ENCODE results near the gene PPARGC1A. TPM values are rescaled to one million over a fixed set of nuclear protein-coding genes. Genes with fewer than 3 reads are reported as not detected.

Gene PPARGC1A
- total RNA-seq, 3 donors from 2014 or later (not counting 1 experiment from before 2014, with no cell fraction given) = not detected

DNA sequence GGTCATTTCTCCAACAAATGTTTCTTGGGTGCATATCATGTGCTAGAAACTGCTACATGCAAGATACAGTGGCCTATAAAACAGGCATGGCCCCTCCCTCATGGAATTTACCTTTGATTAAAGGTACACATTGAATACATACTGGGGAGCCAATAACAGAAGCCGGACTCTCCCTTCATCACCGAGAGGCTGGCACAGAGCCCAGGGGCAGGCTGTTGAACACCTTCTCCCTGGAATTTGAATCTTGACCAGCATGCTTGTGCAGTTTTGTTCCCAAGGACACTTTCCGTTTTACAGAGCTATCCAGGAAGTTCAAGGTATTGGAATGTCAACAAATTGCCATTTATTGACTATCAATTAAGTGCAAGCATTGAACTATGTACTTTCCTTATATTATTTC lies 33.2 kb downstream of the PPARGC1A start:
- ATAC-seq (no peak), DNase-seq (no peak)
- no peaks in the 10 kb centered on the region for H3K27me3 ChIP-seq (ENCODE audit: control insufficient read depth, insufficient read depth, low read length)
- no peaks in the 10 kb centered on the region for H3K4me1 ChIP-seq (ENCODE audit: control insufficient read depth, insufficient read depth, low read length)
- H3K9me3 Mint-ChIP-seq = peaks cover 3 to 12% of the 10 kb centered on the region in 2 donors
- TF ChIP-seq, protein P1, sequence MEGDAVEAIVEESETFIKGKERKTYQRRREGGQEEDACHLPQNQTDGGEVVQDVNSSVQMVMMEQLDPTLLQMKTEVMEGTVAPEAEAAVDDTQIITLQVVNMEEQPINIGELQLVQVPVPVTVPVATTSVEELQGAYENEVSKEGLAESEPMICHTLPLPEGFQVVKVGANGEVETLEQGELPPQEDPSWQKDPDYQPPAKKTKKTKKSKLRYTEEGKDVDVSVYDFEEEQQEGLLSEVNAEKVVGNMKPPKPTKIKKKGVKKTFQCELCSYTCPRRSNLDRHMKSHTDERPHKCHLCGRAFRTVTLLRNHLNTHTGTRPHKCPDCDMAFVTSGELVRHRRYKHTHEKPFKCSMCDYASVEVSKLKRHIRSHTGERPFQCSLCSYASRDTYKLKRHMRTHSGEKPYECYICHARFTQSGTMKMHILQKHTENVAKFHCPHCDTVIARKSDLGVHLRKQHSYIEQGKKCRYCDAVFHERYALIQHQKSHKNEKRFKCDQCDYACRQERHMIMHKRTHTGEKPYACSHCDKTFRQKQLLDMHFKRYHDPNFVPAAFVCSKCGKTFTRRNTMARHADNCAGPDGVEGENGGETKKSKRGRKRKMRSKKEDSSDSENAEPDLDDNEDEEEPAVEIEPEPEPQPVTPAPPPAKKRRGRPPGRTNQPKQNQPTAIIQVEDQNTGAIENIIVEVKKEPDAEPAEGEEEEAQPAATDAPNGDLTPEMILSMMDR (IDR thresholded peaks at IDR 0.05) = no peak
- WGBS (ENCODE audit: insufficient coverage) = 91% methylated on average over 3 of the region's 3 CpGs
- no peak overlapping the region for H3K27ac ChIP-seq (ENCODE audit: low read length)
- H3K27ac Mint-ChIP-seq = no peak overlapping the region
- no peaks in the 10 kb centered on the region for H3K4me1 Mint-ChIP-seq
- H3K36me3 ChIP-seq (ENCODE audit: control insufficient read depth, insufficient read depth, low read length) = no peaks in the 10 kb centered on the region
- H3K27me3 Mint-ChIP-seq (ENCODE audit: low read depth in 2 of 2) = no peaks in the 10 kb centered on the region
- no peak overlapping the region for H3K4me3 ChIP-seq (ENCODE audit: low read length)
- no peaks in the 10 kb centered on the region for H3K36me3 Mint-ChIP-seq
- H3K9me3 ChIP-seq (ENCODE audit: control insufficient read depth, insufficient read depth, low read length) = no peaks in the 10 kb centered on the region
- intact Hi-C loops (cut with micrococcal nuclease) = no loop called here
- H3K4me3 Mint-ChIP-seq = no peak overlapping the region

DNA sequence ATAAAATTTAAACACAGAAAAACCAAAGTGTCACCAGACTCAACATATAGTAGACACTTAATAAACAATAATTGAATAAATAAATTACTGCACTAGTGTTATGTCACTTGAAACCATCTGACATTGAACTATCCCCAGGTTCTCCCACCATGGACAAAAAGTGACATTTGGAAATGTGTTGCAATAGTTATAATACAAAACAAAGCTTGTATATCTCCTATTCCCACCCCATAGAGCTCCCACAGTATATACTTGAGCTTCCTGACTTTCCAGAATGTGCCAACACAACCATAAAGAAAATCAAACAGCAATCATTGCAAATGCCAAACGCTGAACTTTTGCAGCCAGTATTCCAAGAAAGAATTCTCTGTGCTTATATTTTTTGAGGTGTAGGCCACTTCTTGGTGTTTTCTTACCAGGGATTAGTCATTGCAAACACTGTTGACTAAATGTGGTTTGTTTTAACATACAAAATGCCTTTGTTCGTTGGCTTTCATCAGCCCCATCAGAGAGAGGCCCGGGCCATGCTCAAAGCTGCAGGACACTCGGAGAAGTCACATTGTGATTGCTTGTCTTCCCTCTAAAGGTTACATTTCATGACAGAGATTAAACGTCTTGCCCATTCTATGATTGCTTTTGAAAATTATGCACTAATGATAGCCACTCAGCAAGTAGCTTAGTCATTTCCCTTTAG lies 33.8 kb downstream of the PPARGC1A start:
- Mint-ChIP-seq H3K4me3 (no peak overlapping the region), H3K36me3 (no peaks in the 10 kb centered on the region), H3K9me3 (peaks cover 3 to 12% of the 10 kb centered on the region in 2 donors), H3K27me3 (ENCODE audit: low read depth in 2 of 2) (no peaks in the 10 kb centered on the region), H3K27ac (no peak overlapping the region), H3K4me1 (no peaks in the 10 kb centered on the region)
- ATAC-seq = no peak
- Histone ChIP-seq H3K9me3 (ENCODE audit: control insufficient read depth, insufficient read depth, low read length) (no peaks in the 10 kb centered on the region), H3K4me3 (ENCODE audit: low read length) (no peak overlapping the region), H3K27me3 (ENCODE audit: control insufficient read depth, insufficient read depth, low read length) (no peaks in the 10 kb centered on the region), H3K36me3 (ENCODE audit: control insufficient read depth, insufficient read depth, low read length) (no peaks in the 10 kb centered on the region), H3K27ac (ENCODE audit: low read length) (no peak overlapping the region), H3K4me1 (ENCODE audit: control insufficient read depth, insufficient read depth, low read length) (no peaks in the 10 kb centered on the region)
- intact Hi-C loops (cut with micrococcal nuclease) = no loop called here
- TF ChIP-seq, protein P1 (IDR thresholded peaks at IDR 0.05) = no peak
- WGBS (ENCODE audit: insufficient coverage) = 80% methylated on average over 5 of the region's 5 CpGs
- no peak for DNase-seq

DNA sequence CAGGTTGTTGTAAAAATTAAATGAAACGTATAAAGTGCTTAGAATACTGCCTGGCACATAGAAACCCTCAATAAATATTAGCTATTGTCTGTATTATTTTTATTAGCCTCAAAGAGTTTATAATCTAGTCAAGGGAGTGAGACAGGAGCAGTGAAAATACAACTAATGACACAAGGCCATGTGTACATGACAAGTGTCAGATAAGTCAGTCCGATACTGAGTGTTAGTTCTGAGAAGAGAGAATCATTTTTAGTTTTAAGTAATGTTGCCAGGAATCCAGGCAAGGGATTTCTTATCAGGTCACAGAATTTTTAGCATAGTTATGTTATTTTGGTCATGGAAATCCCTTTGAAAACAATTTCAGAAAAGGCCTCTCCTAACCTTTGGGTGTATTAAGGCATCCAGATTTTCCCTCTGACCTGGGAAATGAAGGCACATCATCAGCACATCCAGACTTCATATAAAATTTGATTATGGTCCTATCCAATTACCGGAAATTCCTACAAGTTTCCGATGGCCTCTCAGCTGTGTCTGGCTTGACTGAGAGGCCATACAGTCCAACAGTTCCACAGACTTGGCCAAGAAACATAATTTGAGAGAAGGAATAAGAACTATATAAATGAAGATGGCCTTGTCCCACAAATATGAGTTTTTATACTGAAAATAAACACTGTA lies 35.7 kb downstream of the PPARGC1A start:
- DNase-seq (no peak), ATAC-seq (no peak)
- Histone ChIP-seq H3K4me3 (ENCODE audit: low read length) (no peak overlapping the region), H3K27ac (ENCODE audit: low read length) (no peak overlapping the region), H3K27me3 (ENCODE audit: control insufficient read depth, insufficient read depth, low read length) (no peaks in the 10 kb centered on the region), H3K9me3 (ENCODE audit: control insufficient read depth, insufficient read depth, low read length) (no peaks in the 10 kb centered on the region), H3K36me3 (ENCODE audit: control insufficient read depth, insufficient read depth, low read length) (no peaks in the 10 kb centered on the region), H3K4me1 (ENCODE audit: control insufficient read depth, insufficient read depth, low read length) (no peaks in the 10 kb centered on the region)
- 100% methylated on average over 3 of the region's 4 CpGs for WGBS (ENCODE audit: insufficient coverage)
- Mint-ChIP-seq H3K9me3 (peaks cover 3 to 10% of the 10 kb centered on the region in 2 donors), H3K36me3 (no peaks in the 10 kb centered on the region), H3K4me3 (no peak overlapping the region), H3K27ac (no peak overlapping the region), H3K4me1 (no peaks in the 10 kb centered on the region), H3K27me3 (ENCODE audit: low read depth in 2 of 2) (no peaks in the 10 kb centered on the region)
- TF ChIP-seq, protein P1 (IDR thresholded peaks at IDR 0.05) = no peak
- intact Hi-C loops (cut with micrococcal nuclease) = no loop called here
